Hematopoietic multipotent progenitor cell treated with erythropoietin and hydrocortisone succinate and interleukin-3 and kit ligand, for 8 days (in vitro differentiated cells): ENCODE results near the gene CLIP2.
A peak's percentile ranks its signal among the peaks of the same experiment; 100 is the strongest.
"Not testable (repeated sequence)": the region's sequence is repeated elsewhere in the genome, so short reads cannot be mapped to it uniquely, and the experiment has no call there.

Experiments
- DNase-seq: peaks from one replicate; pipeline ENCODE4 v3.0.0-alpha.2; 2015

The CLIP2 gene

GRCh38 chr7:74289018-74289658 lies at the start of gene CLIP2:
TSS of gene CLIP2 (plus strand) at chr7:74289407. CDS start at chr7:74317547, 28,140 bp downstream.
- DNase-seq: peak; percentile 76

- no peak for DNase-seq
Measured at GRCh38 chr7:74240482-74240881, 48.7 kb upstream of the CLIP2 start.

GRCh38 chr7:74242122-74242443 lies 47.1 kb upstream of the CLIP2 start:
- no peak for DNase-seq

GRCh38 chr7:74246497-74246896 lies 42.7 kb upstream of the CLIP2 start:
- no peak for DNase-seq

GRCh38 chr7:74248156-74248555 lies 41.1 kb upstream of the CLIP2 start:
- no peak for DNase-seq

GRCh38 chr7:74249058-74249457 lies 40.1 kb upstream of the CLIP2 start:
- not testable (repeated sequence) for DNase-seq

- no peak for DNase-seq
Measured at GRCh38 chr7:74252893-74253292, 36.3 kb upstream of the CLIP2 start.

- DNase-seq: no peak
Measured at GRCh38 chr7:74253331-74253730, 35.9 kb upstream of the CLIP2 start.

- DNase-seq: no peak
Measured at GRCh38 chr7:74253835-74254128, 35.4 kb upstream of the CLIP2 start.

GRCh38 chr7:74254129-74254857 lies 34.9 kb upstream of the CLIP2 start, which contains the start of gene RFC2:
TSS of gene RFC2 (minus strand) at chr7:74254399. CDS start at chr7:74254383, 16 bp downstream.
- peak; percentile 94 for DNase-seq

- DNase-seq: peak; percentile 25
Measured at GRCh38 chr7:74254858-74255379, 34.3 kb upstream of the CLIP2 start.

- not testable (repeated sequence) for DNase-seq
Measured at GRCh38 chr7:74255461-74255860, 33.7 kb upstream of the CLIP2 start.

GRCh38 chr7:74256491-74257408 lies 32.5 kb upstream of the CLIP2 start:
- DNase-seq: no peak

GRCh38 chr7:74258639-74259038 lies 30.6 kb upstream of the CLIP2 start:
- DNase-seq: no peak

GRCh38 chr7:74262639-74263398 lies 26.4 kb upstream of the CLIP2 start:
- no peak for DNase-seq

GRCh38 chr7:74263399-74264120 lies 25.6 kb upstream of the CLIP2 start:
- DNase-seq: no peak

- no peak for DNase-seq
Measured at GRCh38 chr7:74266191-74266963, 22.8 kb upstream of the CLIP2 start.

GRCh38 chr7:74267756-74268565 lies 21.2 kb upstream of the CLIP2 start:
- no peak for DNase-seq

GRCh38 chr7:74269757-74270277 lies 19.4 kb upstream of the CLIP2 start:
- DNase-seq: peak; percentile 66

GRCh38 chr7:74271742-74272141 lies 17.5 kb upstream of the CLIP2 start:
- peak; percentile 36 for DNase-seq
